ENCODE results near the gene MEIOSIN.
"Not testable (repeated sequence)": the region's sequence is repeated elsewhere in the genome, so short reads cannot be mapped to it uniquely, and the experiment has no call there.

Gene MEIOSIN, protein sequence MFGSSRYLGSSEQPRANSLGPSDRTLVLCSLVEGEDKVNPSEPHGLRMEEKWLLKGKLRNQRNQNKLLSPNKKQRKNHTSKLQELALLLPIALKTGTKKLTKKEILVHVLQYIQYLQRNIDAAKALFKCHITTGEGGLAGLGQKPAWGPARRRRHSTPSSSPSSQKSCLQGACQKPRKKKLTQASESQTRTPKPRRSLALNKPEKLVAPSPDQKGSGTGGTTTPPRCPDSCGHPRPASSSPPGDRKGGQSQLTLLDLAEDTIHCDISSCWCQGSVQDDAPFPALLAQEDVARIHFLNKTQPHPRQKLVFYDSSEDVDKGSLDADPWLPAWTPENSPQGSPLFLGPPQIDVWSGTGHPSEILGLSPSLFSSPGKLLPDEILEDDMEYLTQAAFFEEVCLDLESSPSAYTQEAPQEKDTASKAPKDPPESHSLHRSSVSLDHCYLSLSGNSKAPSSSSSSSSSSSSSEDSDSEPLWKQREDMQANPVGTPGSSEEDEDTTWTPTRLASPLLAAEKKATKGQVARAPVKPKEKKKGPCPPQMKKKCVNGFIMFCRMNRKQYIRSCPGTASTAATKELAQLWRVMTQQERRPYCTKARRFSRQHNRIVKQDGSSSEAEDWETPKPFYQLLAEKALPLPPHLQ

DNA sequence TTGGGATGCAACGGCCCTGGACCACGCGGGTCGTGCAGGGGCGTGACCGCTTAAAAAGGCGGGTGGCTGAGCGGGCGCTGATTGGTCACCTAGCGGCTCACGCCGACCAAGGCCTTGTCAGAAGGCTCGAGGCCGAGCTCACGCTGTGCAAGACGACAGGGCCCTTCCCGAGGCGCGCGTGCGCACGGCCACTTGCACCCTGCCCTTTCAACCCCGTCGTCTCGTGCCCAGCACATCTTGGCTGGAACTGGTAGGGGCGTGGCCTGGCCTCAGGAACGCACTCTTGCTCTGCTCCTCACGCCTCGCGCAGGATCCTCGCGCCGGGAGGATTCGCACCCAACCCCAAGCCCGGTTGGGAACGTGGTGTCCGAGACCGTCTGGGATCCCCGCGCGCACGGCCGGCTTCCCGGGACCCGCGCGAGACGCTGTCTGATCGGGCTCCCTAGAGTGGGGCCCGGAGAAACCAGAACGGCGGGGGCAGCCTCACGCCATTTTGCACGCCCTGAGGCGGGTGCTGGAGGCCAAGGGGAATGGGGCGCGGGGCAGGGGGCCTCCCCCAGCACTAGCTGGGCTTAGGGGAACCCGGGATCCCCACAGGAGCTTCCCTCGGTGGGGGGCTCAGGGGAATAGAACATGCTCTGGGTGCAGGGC is at the start of gene MEIOSIN:
MEIOSIN (plus strand) TSS at position 280 of the 651 bp plus-strand sequence. CDS start 1,938 bp downstream, outside the sequence.
- no peak for DNase-seq

DNA sequence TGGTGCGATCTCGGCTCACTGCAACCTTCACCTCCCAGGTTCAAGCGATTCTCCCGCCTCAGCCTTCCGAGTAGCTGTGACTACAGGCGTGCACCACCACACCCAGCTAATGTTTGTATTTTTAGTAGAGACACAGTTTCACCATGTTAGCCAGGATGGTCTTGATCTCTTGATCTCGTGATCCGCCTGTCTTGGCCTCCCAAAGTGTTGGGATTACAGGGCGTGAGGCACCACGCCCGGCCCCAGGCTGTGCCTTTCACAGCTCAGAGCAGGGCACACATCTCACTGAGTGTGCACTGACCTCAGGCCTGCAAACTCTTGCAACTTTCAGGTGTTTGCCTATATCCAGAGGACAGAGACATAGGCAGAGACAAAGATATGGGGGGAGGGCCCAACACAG is 48.2 kb upstream of the MEIOSIN start:
- not testable (repeated sequence) for DNase-seq

GRCh38 chr19:45687599-45687998 is 45.6 kb upstream of the MEIOSIN start:
- DNase-seq: no peak

- peak; percentile 88 for DNase-seq
These were observed 41.6 kb upstream of the MEIOSIN start, which contains the start of gene SNRPD2 for GRCh38 chr19:45691516-45692186. SNRPD2 (minus strand) TSS chr19:45691953; CDS start chr19:45691888, 65 bp downstream.

DNA sequence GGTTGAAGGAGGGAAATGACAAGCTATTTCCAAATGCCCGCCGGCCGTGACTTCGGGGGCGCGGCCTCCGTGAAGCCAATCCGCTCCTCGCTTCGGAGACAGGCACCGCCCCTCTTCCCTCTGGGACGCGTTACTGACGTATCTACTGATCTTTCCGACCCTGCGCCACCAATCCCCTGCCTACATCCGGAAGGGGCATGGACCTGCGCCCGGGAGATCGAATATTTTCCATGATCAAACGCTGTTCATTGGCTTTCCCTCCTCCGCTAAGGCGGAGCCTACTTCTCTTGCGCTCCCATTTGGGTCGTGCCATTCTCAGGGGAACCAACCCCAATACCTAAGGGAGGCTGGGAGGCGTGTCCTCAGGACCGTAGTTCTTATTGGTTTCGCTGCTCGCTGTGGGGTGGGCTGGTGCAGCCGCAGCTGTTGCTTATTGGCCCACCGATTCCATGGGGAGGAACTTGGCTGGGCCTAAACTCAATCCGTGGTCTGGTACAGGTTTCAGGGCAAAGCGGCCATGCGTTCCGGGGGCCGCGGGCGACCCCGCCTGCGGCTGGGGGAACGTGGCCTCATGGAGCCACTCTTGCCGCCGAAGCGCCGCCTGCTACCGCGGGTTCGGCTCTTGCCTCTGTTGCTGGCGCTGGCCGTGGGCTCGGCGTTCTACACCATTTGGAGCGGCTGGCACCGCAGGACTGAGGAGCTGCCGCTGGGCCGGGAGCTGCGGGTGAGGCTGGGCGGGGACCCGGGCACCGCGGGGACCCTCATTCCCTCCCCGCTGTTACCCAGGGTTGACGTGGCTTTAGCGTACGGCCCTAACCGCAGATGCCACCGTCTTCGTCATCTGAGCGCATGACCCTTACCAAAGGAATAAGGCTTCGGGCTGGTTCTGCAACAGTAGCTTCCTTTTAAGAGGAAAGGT is 40.8 kb upstream of the MEIOSIN start, which contains the start of gene QPCTL:
QPCTL (plus strand) TSS at position 480 of the 919 bp plus-strand sequence; CDS start at position 518, 38 bp downstream.
- DNase-seq: peak; percentile 100

- DNase-seq: peak; percentile 49
These were observed 40.0 kb upstream of the MEIOSIN start for GRCh38 chr19:45693106-45693788.

DNA sequence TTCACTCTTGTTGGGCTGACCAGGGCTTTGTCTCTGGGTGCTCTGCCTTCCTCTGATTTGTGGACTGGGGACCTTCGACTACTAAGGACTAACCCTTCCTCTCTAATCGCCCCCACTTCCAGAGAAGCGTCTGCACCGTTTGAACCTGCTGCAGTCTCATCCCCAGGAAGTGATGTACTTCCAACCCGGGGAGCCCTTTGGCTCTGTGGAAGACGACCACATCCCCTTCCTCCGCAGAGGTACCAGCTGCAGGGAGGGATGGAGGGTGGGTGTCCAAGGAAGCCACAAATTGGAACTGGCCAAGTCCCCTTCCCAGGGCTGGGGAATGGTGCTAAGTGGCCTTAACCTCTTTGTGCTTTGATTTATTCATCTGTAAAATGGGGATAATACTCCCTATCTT is 31.6 kb upstream of the MEIOSIN start:
- no peak for DNase-seq

- DNase-seq: no peak
These were observed 28.1 kb upstream of the MEIOSIN start for GRCh38 chr19:45705115-45705514.

DNA sequence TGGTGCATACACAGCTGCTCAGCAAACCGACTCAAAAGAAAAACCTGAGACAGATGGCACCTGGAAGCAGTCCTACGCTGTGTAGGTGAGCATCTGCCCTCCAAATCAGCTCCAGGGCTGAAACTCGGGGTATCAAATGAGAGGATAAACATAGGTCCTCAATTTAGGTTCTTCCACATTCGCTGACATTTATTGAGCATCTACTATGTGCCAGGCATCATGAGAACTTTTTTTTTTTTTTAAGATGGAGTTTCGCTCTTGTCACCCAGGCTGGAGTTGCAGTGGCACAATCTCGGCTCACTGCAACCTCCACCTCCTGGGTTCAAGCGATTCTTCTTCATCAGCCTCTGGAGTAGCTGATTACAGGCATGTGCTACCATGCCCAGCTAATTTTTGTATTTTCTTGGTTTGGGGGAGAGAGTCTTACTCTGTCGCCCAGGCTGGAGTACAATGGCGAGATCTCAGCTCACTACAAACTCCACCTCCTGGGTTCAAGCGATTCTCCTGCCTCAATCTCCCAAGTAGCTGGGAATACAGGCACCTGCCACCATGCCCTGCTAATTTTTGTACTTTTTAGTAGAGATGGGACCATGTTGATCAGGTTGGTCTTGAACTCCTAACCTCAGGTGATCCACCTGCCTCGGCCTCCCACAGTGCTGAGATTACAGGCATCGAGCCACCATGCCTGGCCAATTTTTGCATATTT is 27.4 kb upstream of the MEIOSIN start:
- no peak for DNase-seq

DNA sequence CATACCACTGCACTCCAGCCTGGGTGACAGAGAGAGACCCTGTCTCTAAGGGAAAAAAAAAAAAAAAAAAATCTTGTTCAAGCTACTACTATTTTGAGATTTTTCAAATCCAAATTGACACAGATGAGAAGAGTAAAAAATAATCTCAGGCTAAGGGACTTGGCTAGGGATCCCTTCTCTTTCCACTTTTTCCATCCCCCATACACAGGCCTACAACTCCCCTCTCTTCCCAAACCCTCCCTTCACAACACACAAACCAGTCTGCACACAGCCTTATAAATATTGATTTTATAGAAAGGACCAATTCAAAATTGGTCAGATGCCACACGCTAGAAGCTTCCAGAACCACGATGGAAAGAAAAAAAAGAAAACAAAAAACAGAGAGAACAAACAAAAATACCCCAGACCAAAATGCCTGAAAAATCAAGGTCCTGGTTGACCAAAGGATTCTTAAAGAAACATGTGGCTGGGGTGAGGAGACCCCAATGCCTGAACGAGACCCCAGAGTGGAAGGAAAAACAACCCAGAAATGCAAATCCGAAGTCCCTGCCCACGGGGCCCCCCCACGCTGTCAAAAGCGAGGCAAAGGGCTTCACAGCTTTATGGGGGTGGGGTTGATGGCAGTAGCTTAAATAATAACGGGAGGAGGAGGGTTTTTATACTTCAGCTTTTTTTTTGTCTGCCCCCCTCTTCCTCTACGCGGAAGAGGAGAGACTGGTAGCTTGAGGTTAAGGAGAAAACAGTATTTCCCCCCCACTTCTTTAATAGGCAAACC is 22.7 kb upstream of the MEIOSIN start:
- no peak for DNase-seq

- no peak for DNase-seq
These were observed 21.2 kb upstream of the MEIOSIN start for GRCh38 chr19:45711851-45712698.

- DNase-seq: no peak
These were observed 20.6 kb upstream of the MEIOSIN start for GRCh38 chr19:45712699-45713067.

GRCh38 chr19:45713141-45713540 is 20.1 kb upstream of the MEIOSIN start:
- DNase-seq: no peak

GRCh38 chr19:45715139-45715538 is 18.1 kb upstream of the MEIOSIN start:
- DNase-seq: no peak

DNA sequence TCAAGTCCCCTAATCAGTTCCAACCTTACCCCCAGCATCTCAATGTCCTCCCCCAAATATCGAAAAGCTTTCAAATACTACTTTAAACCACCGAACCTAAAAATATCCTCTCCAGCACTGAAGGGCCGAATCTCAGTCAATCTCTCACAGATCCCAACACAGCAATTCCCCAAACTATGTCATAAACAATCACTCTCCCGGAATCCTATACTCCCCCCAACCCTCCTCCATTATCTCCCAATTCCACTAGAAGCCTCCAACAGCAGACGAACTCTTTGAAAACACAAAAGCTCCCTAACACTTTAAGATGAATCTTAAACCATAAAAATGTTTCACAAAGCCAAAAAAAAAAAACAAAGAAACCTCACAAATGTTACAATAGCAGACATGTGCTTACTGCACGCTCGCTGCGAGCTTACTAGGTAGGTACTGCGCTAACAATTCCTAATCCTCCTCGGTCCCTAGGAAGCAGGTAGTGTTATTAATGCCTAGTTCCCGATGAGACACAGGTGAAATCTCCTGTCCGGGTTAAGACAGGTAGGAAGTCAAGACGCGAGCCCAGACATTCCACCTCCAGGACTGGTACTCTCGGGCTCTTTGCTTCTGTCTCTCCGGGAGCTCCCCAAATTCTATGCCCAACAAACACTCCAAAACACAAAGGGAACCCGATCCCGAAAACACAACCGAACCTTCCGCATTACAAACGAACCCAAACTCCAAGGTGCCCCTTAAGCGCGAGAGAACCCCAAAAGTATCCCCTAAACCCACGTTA is 16.7 kb upstream of the MEIOSIN start:
- DNase-seq: no peak

DNA sequence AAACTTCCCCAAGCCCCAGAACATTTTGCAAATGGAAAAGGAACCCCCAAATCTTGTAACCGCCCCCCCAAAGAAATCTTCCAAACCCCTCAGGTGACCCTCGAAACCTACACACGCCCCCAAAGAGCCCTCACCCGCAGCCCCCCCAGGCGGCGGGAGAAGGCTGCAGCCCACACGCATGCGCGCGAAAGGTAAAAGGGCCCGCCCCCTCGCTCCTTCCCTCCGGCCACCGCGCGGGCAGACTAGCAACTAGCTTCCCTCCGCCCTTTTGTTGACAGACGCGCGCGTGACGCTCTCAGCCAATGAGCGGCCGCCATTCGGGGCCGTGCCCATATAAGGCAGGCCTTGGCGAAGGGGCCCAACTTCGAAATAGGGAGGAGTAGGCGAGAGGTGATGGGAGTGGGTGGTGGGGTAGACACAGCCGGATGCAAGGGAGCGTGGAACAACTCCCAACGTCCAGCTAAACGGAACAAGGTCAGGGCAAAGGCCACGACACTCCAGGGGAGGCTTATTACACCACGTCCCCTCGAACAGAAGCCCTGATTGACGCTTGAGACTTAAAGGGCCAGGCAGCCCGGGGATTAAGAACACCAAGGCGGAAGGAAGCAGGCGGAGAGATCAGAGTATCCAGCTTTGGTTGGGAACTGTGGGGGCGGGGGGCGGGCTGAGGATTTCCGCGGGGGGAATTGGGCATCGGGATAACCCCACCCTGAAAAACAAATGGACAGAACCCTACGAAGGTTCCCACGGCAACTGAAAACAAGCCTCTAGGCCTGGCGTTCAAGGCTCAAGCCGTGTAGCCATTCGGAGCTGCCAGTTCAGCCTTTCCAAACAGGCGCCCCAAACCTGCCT is 15.9 kb upstream of the MEIOSIN start:
- DNase-seq: peak; percentile 99

Measured in NCI-H226 (cell line).